OCI-LY7 (cell line): Measurements from ENCODE around the gene SASH3. TPM values are rescaled to one million over a fixed set of nuclear protein-coding genes. Genes with fewer than 3 reads are reported as not detected.

Source experiments
- BruUV-seq: library from RNA; stranded (reverse); fragments of 400-500 nt; replicated peaks from 2 replicates; lab custom pipeline; 2021; lab: Mats Ljungman, UMichigan
- CTCF ChIA-PET: fragments of 300-600 bp; sonication (Branson Sonifier 250); formaldehyde crosslinking; loops from one replicate; lab custom pipeline; 2022; ENCODE audit warnings: antibody characterized with exemption; ENCODE audit not compliant: unreplicated experiment; lab: Charles Lee
- POLR2A ChIA-PET: fragments of 300-600 bp; sonication (Branson Sonifier 250); formaldehyde crosslinking; loops from one replicate; lab custom pipeline; 2022; ENCODE audit warnings: antibody characterized with exemption; lab: Charles Lee
- DNase-seq: peaks from one replicate; pipeline ENCODE4 v3.0.0-alpha.2; 2015; ENCODE audit warnings: low spot score
- H2AFZ ChIP-seq: fragments of 200-600 bp; sonication (generic), shearing (Covaris generic); 2 replicates; pipeline ENCODE4 v1.6.1; 2014; ENCODE audit warnings: mild to moderate bottlenecking, antibody characterized with exemption, low read length, moderate library complexity
- H3K27ac ChIP-seq: fragments of 200-600 bp; sonication (generic); 2 replicates; pipeline ENCODE4 v1.5.1; 2014; ENCODE audit warnings: mixed run types, low read depth, mild to moderate bottlenecking, moderate library complexity, low read length, inconsistent platforms; ENCODE audit not compliant: poor library complexity, severe bottlenecking
- H3K36me3 ChIP-seq: fragments of 200-600 bp; sonication (generic); 2 replicates; pipeline ENCODE4 v1.6.1; 2014; ENCODE audit warnings: mild to moderate bottlenecking, antibody characterized with exemption, low read length, moderate library complexity, mixed read lengths; ENCODE audit not compliant: insufficient read depth
- H3K4me1 ChIP-seq: fragments of 200-600 bp; sonication (generic); 2 replicates; pipeline ENCODE4 v1.5.1; 2014; ENCODE audit warnings: mild to moderate bottlenecking, low read length; ENCODE audit not compliant: insufficient read depth, poor library complexity, severe bottlenecking
- H3K4me2 ChIP-seq: fragments of 200-600 bp; sonication (generic); 2 replicates; pipeline ENCODE4 v1.6.1; 2014; ENCODE audit warnings: mild to moderate bottlenecking, low read length
- H3K4me3 ChIP-seq: fragments of 200-600 bp; sonication (generic); 2 replicates; pipeline ENCODE4 v1.5.1; 2014; ENCODE audit warnings: mild to moderate bottlenecking, low read depth, low read length; ENCODE audit not compliant: poor library complexity, severe bottlenecking
- H3K79me2 ChIP-seq: fragments of 200-600 bp; sonication (generic); 2 replicates; pipeline ENCODE4 v1.6.1; 2016; ENCODE audit warnings: low read depth, mild to moderate bottlenecking, low read length, moderate library complexity, mixed read lengths; ENCODE audit not compliant: insufficient read depth
- H3K9me2 ChIP-seq: fragments of 200-600 bp; sonication (generic); 2 replicates; pipeline ENCODE4 v1.6.1; 2016; ENCODE audit warnings: mild to moderate bottlenecking, low read length, mixed read lengths; ENCODE audit not compliant: insufficient read depth
- H3K9me3 ChIP-seq: fragments of 200-600 bp; sonication (generic); 2 replicates; pipeline ENCODE4 v1.6.1; 2014; ENCODE audit warnings: mild to moderate bottlenecking, mixed run types, low read length, mixed read lengths
- H4K20me1 ChIP-seq: fragments of 200-600 bp; sonication (generic); 2 replicates; pipeline ENCODE4 v1.6.1; 2014; ENCODE audit warnings: mild to moderate bottlenecking, antibody characterized with exemption, low read length, moderate library complexity, mixed read lengths; ENCODE audit not compliant: insufficient read depth
- CTCF ChIP-seq: fragments of 200-600 bp; sonication (generic); conservative IDR thresholded peaks from 2 replicates; pipeline ENCODE4 v1.5.1; 2014; ENCODE audit warnings: mild to moderate bottlenecking, antibody characterized with exemption, low read length, moderate library complexity, mixed read lengths
- EZH2phosphoT487 ChIP-seq: fragments of 200-600 bp; sonication (generic); IDR thresholded peaks from 2 replicates; pipeline ENCODE4 v1.6.1; 2018; ENCODE audit warnings: low read depth, borderline replicate concordance, mild to moderate bottlenecking, mixed run types, antibody characterized with exemption, low read length, moderate library complexity, mixed read lengths
- intact Hi-C: fragments of 100-400 bp; cut with micrococcal nuclease; formaldehyde crosslinking; loops from one replicate; pipeline ENCODE4 v1.10.0; 2022; ENCODE audit not compliant: unreplicated experiment
- total RNA-seq, 2 experiments: library from RNA; depleted of rRNA in 1 of 2; stranded (reverse); fragments of >200 nt in 1 of 2; shearing (Covaris generic) in 1 of 2; gene quantifications; 2 replicates each; pipeline ENCODE4 v1.2.3, GENCODE V29; 2014 to 2022

Gene SASH3
- total RNA-seq, 2 experiments from 2014 or later = 157 to 194 TPM

DNA sequence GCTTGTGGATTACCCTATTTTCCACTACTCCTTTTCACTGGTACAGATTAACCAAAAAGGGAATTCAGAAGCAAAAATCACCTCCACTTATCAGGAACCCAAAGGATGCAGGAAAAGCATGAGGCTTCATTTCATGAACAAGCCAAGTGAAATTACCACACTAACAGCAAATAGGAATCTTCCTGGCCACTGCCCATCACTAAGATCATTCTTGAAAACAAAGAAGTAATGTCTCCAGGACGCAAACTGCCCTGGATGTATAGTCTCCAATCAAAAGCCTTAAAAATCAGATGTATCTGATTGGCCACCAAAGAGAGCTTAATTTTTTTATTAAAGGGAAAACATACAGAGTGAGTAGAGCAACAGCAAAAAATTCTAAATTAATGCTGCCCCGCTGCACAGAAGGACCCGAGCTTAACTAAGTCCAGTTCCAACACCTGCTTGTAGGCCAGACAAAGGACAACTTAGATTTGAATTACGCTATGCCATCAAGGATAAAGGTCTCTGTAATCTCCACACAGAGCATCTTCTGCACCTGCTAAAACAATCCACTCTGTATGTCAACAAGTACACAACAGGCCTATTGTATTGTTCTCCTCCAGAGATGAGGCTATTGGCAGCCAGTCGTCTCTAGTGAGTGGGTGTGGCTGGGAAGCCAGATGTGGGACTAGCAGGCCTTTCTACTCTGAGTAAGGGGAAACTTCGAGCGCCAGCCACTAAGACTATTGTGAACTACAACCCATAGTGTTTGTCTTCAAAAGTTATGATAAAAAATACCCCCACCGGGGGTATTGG, 51.5 kb downstream of the SASH3 start:
- H4K20me1 ChIP-seq = no peaks in the 10 kb centered on the region
- ChIA-PET CTCF (no interaction called here), POLR2A (no interaction called here)
- H3K9me2 ChIP-seq = no peaks in the 10 kb centered on the region
- no peak overlapping the region for H2AFZ ChIP-seq
- TF ChIP-seq EZH2phosphoT487 (no peak), CTCF (no peak)
- intact Hi-C loops = no loop called here
- no peak overlapping the region for H3K27ac ChIP-seq
- no peak for DNase-seq
- H3K4me2 ChIP-seq = no peak overlapping the region
- no peaks in the 10 kb centered on the region for H3K9me3 ChIP-seq
- peaks cover 13% of the 10 kb centered on the region for H3K36me3 ChIP-seq
- BruUV-seq = no TSS peak
- H3K79me2 ChIP-seq = no peaks in the 10 kb centered on the region
- H3K4me1 ChIP-seq = peaks cover 3% of the 10 kb centered on the region
- no peak overlapping the region for H3K4me3 ChIP-seq

DNA sequence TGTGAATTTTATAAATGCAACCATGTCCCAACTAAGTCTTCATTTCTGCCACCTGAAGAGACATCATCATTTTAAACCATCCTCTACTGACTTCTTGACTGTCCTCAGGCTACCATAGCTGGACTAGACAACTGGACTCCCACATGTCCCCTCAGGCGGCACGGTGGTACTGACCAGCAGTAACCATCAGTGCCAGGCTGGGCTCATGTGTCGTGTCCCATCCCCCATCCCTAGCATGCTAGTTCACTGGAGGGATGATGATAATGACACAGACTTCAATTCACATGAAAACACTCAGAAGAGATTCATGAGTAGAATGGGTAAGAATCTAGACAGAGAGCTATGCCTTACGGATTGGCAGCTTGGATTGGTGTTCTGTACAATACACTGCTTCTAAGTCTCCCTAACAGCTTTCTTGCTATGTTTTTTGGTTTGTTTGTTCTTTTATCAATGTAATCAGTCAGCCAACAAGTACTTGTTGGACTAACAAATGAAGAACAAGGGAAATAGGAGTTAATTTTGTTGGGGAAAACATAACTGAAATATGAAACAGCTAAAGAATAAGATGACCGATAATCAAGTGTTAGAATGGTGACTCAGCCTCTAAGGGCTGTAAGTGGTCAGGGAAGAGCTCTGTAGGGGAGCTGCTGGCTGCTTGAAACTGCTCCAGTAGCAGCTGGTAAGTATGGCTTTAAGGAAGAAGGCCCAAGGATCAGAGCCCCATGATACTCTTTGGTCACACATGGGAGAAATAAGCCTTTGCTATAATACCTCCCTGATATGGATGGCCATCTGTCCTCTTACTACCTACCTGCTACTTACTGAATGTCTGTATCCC, 53.6 kb downstream of the SASH3 start:
- Histone ChIP-seq H3K36me3 (peaks cover 26% of the 10 kb centered on the region), H3K4me2 (no peak overlapping the region), H3K27ac (no peak overlapping the region), H4K20me1 (no peaks in the 10 kb centered on the region), H3K4me3 (no peak overlapping the region), H2AFZ (no peak overlapping the region), H3K79me2 (no peaks in the 10 kb centered on the region), H3K4me1 (no peaks in the 10 kb centered on the region), H3K9me2 (no peaks in the 10 kb centered on the region), H3K9me3 (no peaks in the 10 kb centered on the region)
- TF ChIP-seq EZH2phosphoT487 = no peak
- TF ChIP-seq CTCF = no peak
- POLR2A ChIA-PET = no interaction called here
- BruUV-seq = no TSS peak
- CTCF ChIA-PET = no interaction called here
- intact Hi-C loops = no loop called here
- no peak for DNase-seq

DNA sequence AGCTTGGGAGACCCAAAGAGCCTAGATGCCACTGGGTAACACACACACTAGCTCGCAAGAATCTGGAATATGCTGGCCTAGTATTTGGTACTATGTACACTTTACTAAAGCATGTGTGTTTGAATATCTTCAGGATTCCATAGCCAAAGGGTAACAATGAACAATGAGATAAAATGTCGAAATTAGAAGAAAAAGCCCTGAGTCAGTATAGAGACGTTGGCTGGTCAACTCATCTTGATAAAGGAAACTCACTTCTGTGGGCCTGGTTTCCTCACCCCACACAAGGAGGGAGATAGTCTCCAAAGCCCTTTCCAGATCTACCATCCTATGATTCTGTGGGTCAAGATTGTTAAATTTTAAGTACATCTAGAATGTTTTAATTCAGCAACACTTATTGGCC, 57.1 kb downstream of the SASH3 start:
- Histone ChIP-seq H3K4me2 (no peak overlapping the region), H3K27ac (no peak overlapping the region), H3K4me3 (no peak overlapping the region), H2AFZ (no peak overlapping the region), H3K9me3 (no peaks in the 10 kb centered on the region), H4K20me1 (no peaks in the 10 kb centered on the region), H3K9me2 (no peaks in the 10 kb centered on the region), H3K79me2 (no peaks in the 10 kb centered on the region), H3K36me3 (peaks cover 23% of the 10 kb centered on the region), H3K4me1 (peaks cover 4% of the 10 kb centered on the region)
- TF ChIP-seq CTCF (no peak), EZH2phosphoT487 (no peak)
- ChIA-PET CTCF (no interaction called here), POLR2A (interaction anchor here (0.6 kb wide), 1 partner anchor 166 kb away, joined by 5 read pairs; no protein-coding TSS in a partner anchor)
- intact Hi-C loops = no loop called here
- DNase-seq = no peak
- BruUV-seq = no TSS peak
